Mucosa of stomach (tissue), 1 donor: ENCODE results near the gene XYLT1.
"Not testable (repeated sequence)": the region's sequence is repeated elsewhere in the genome, so short reads cannot be mapped to it uniquely, and the experiment has no call there.

Source experiments
- H3K27me3 ChIP-seq: one replicate; pipeline ENCODE4 v1.7.0; 2013; ENCODE audit warnings: mild to moderate bottlenecking, low read length; ENCODE audit not compliant: control insufficient read depth, insufficient read depth
- H3K36me3 ChIP-seq: one replicate; pipeline ENCODE4 v1.7.0; 2013; ENCODE audit warnings: low read length; ENCODE audit not compliant: control insufficient read depth, insufficient read depth
- H3K4me1 ChIP-seq: one replicate; pipeline ENCODE4 v1.7.0; 2013; ENCODE audit warnings: mild to moderate bottlenecking, low read length; ENCODE audit not compliant: control insufficient read depth, insufficient read depth
- H3K4me3 ChIP-seq: one replicate; pipeline ENCODE4 v1.7.0; 2013; ENCODE audit warnings: low read length
- H3K9ac ChIP-seq: one replicate; pipeline ENCODE4 v1.7.0; 2013; ENCODE audit warnings: mild to moderate bottlenecking, low read length, moderate library complexity
- H3K9me3 ChIP-seq: one replicate; pipeline ENCODE4 v1.7.0; 2013; ENCODE audit warnings: mild to moderate bottlenecking, low read length, moderate library complexity; ENCODE audit not compliant: control insufficient read depth
- donor health status: Pancreatic carcinoma.

Gene XYLT1

DNA sequence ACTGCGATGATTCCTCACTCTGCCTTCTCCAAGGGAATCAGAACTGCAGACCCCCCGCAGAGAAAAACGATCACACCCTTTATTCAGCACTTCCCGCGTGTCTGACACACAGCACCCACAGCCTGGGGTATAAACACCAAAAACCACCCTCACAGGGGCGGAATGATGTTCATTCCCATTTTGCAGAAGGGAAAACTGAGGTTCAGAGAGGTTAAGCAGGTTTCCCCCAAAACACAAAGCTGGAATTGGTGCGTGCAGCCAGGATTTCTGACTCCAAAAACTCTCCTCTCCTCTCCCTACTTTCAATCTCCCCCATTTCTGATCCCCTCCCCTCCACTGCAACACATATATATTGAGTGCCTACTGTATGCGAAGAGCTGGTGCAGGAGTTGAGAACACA lies 55.8 kb downstream of the XYLT1 start:
- H3K27me3 ChIP-seq = no peaks in the 10 kb centered on the region
- no peak overlapping the region for H3K4me3 ChIP-seq
- peaks cover 22% of the 10 kb centered on the region for H3K4me1 ChIP-seq
- H3K9me3 ChIP-seq = no peaks in the 10 kb centered on the region
- no peak overlapping the region for H3K9ac ChIP-seq
- H3K36me3 ChIP-seq = no peaks in the 10 kb centered on the region

DNA sequence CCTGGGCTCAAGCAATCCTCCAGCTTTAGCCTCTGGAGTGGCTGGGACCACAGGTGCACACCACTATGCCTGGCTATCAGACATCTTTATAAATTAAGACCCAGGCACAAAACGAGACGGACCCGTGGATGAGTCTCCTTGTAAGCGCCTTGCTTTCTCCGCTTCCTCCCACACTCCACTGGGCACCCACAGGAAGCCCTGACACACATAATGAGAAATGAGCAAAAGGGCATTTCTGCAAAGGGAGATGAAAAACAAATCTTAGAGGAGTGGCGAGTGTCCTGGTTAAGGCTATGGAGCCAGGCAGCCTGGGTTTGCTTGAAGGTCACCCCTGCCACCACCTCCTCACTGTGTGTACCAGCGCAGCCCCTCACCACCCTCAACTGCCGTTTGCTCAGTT lies 56.3 kb downstream of the XYLT1 start:
- no peaks in the 10 kb centered on the region for H3K36me3 ChIP-seq
- H3K4me3 ChIP-seq = no peak overlapping the region
- H3K9me3 ChIP-seq = no peaks in the 10 kb centered on the region
- no peak overlapping the region for H3K9ac ChIP-seq
- H3K4me1 ChIP-seq = peaks cover 22% of the 10 kb centered on the region
- no peaks in the 10 kb centered on the region for H3K27me3 ChIP-seq

DNA sequence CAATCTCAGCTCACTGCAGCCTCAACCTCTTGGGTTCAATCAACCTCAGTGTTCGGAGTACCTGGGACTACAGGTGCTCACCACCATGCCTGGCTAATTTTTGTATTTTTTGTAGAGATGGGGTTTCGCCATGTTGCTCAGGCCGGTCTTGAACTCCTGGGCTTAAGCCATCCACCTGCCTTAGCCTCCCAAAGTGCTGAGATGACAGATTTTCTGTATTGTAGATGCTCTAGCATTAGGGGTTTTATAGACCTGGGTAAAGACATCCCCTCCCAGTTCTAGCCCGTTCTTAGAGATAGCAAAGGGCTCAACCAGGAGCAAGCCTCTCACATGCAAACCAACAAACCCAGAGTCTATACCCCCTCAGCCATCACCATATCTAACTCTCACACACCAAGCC lies 57.3 kb downstream of the XYLT1 start:
- Histone ChIP-seq H3K4me1 (peaks cover 22% of the 10 kb centered on the region), H3K27me3 (no peaks in the 10 kb centered on the region), H3K9ac (no peak overlapping the region), H3K4me3 (no peak overlapping the region), H3K36me3 (no peaks in the 10 kb centered on the region), H3K9me3 (no peaks in the 10 kb centered on the region)

DNA sequence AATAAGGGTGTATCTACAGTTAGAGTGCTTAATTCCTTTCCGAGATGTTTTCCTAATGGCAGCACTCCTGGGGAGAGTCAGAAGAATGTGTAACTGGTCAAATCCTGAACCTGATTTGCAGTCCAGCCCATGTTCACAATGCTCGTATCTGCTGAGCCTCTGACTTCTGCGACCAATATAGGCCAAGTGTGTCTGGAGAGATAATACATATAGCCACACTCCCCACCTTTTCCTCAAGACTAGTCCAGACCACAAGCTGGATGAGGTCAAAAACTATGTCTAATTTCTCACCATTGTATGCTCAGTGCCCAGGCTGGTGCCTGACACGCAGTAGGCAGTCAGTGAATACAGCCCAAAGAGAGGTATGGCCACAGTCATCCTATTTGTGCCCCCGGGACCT lies 58.0 kb downstream of the XYLT1 start:
- no peak overlapping the region for H3K9ac ChIP-seq
- no peaks in the 10 kb centered on the region for H3K27me3 ChIP-seq
- H3K4me3 ChIP-seq = no peak overlapping the region
- no peaks in the 10 kb centered on the region for H3K9me3 ChIP-seq
- H3K4me1 ChIP-seq = peaks cover 21% of the 10 kb centered on the region
- no peaks in the 10 kb centered on the region for H3K36me3 ChIP-seq

DNA sequence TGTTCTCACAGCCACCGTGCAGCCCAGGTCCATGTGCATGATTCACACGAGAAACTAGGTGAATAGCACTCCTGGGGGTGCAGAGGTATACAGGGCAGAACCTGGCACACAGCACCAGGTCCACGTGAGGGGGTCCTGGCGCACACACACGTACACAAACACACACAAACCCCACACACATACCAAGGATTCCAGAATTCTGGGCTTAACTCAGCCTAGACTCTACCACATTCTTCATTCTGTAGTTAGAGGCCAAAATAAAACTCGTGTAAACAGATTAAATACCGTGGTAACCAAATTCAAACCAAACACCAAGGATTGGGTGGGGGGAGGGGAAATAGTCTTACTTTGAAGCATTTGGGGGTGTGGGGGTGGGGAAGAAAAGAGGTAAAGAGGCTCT lies 58.5 kb downstream of the XYLT1 start:
- Histone ChIP-seq H3K4me1 (peaks cover 15% of the 10 kb centered on the region), H3K36me3 (no peaks in the 10 kb centered on the region), H3K9ac (no peak overlapping the region), H3K27me3 (no peaks in the 10 kb centered on the region), H3K4me3 (no peak overlapping the region), H3K9me3 (no peaks in the 10 kb centered on the region)

DNA sequence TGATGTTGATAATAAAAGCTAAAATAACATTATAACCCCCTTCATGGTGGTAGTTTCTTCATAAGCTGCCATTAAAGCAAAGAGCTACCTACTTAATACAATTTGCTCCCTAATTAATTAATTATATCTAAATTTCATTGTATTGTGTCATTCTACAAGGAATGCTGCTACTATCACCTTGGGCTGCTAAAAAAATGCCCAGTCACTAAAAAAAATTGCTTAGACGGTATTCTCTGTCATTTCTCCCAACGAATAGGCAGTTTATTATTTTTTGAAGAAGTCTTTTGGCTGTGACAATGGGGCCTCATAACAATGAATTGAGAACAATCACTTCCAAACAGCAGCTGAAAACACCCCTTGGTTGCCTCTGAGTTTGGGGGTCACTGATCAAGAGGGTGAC lies 59.5 kb downstream of the XYLT1 start:
- H3K9ac ChIP-seq = no peak overlapping the region

DNA sequence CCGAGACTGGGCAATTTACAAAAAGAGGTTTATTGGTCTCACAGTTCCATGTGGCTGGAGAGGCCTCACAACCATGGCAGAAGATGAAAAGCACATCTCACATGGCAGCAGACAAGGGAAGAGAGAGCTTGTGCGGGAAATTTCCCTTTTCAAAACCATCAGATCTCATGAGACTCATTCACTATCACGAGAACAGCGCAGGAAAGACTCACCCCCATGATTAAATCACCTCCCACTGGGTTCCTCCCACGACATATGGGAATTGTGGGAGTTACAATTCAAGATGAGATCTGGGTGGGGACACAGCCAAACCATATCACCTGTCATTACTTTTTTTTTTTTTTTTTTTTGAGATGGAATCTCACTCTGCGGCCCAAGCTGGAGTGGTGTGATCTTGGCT lies 60.4 kb downstream of the XYLT1 start:
- not testable (repeated sequence) for H3K4me1 ChIP-seq, H3K9ac ChIP-seq, H3K4me3 ChIP-seq, H3K36me3 ChIP-seq, H3K9me3 ChIP-seq, H3K27me3 ChIP-seq

More for the DNA sequence above, 59.5 kb downstream of the XYLT1 start:
- Histone ChIP-seq H3K27me3 (no peaks in the 10 kb centered on the region), H3K9me3 (no peaks in the 10 kb centered on the region), H3K36me3 (no peaks in the 10 kb centered on the region), H3K4me1 (peaks cover 6% of the 10 kb centered on the region), H3K4me3 (no peak overlapping the region)

DNA sequence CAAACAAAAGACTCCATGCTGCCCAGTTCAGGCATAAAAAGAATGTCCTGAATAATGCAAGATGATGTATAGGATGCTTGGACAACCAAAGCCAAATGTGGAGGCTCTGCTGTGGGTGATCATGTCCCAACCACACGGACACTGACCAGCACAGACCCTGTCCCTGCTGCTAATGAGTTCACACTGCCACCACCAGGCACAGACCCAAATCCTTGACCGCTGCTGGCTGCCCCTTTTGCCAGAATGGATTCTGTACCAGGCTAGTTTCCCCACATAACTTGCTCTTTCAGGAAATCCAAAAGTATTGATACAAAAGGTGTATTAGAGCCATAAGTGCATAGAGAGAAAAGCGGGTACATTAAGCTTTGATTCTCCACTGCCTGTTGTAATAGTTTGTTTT lies 60.9 kb downstream of the XYLT1 start:
- Histone ChIP-seq H3K9me3 (no peaks in the 10 kb centered on the region), H3K4me1 (no peaks in the 10 kb centered on the region), H3K27me3 (no peaks in the 10 kb centered on the region), H3K36me3 (no peaks in the 10 kb centered on the region), H3K9ac (no peak overlapping the region), H3K4me3 (no peak overlapping the region)

DNA sequence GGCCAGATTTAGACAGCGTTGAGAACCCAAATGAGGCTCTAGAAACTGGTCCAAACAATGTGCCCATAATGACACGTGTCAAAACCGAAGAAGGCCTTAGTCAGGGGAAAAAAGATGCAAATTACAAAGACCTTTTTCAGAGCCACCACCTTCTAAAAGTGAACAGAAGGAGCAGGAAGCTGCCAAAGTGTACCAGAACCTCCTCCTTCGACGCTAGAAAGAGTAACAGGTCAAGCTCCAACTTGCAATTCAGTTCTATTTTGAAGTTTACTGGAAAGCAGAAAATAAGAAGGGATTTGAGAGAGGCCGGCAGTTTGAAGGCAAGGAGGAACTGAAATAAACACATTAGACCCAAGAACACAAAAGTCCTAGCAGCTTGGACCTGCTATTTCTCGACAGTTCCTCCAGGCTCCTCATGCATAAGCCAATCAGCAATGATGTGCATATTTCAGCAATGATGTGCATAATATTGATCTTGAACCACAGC lies 61.8 kb downstream of the XYLT1 start:
- H3K27me3 ChIP-seq = no peaks in the 10 kb centered on the region
- no peaks in the 10 kb centered on the region for H3K36me3 ChIP-seq
- no peak overlapping the region for H3K9ac ChIP-seq
- H3K4me1 ChIP-seq = no peaks in the 10 kb centered on the region
- no peak overlapping the region for H3K4me3 ChIP-seq
- no peaks in the 10 kb centered on the region for H3K9me3 ChIP-seq

DNA sequence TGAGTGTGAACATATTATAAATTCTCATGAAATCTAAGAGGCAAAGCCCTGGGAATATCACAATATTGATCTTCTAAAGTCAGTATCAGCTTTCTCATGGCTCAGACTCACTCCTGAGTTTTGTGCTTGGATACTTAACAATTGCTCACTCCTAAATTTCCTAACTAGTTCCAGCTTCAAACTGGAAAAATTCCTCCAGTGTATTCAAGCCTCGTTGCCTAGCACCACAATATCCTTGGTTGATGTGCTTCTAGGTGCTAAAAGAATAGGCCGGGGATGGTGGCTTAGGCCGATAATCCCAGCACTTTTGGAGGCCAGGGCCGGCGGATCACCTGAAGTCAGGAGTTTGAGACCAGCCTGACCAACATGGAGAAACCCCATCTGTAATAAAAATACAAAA lies 62.5 kb downstream of the XYLT1 start:
- H3K9ac ChIP-seq = no peak overlapping the region
- H3K36me3 ChIP-seq = no peaks in the 10 kb centered on the region
- H3K27me3 ChIP-seq = no peaks in the 10 kb centered on the region
- H3K4me1 ChIP-seq = no peaks in the 10 kb centered on the region
- H3K9me3 ChIP-seq = no peaks in the 10 kb centered on the region
- H3K4me3 ChIP-seq = no peak overlapping the region

DNA sequence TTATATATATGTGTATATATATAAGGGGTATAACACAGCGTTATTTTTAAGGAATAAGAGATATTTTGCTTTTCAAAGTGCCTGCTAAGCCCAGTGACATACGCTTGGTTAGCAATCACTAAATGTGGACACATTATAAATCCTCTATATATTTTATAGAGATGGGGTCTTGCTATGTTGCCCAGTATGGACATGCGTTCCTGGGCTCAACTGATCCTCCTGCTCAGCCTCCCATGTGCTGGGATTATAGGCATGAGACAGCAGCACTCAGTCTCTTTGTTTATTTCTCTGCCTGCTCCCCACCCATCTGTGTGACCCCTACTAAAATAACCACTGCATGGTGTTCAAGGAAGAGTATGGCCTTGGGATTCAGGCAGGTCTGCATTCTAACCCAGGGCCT lies 63.4 kb downstream of the XYLT1 start:
- Histone ChIP-seq H3K9me3 (no peaks in the 10 kb centered on the region), H3K27me3 (no peaks in the 10 kb centered on the region), H3K9ac (no peak overlapping the region), H3K36me3 (no peaks in the 10 kb centered on the region), H3K4me3 (no peak overlapping the region), H3K4me1 (no peaks in the 10 kb centered on the region)

DNA sequence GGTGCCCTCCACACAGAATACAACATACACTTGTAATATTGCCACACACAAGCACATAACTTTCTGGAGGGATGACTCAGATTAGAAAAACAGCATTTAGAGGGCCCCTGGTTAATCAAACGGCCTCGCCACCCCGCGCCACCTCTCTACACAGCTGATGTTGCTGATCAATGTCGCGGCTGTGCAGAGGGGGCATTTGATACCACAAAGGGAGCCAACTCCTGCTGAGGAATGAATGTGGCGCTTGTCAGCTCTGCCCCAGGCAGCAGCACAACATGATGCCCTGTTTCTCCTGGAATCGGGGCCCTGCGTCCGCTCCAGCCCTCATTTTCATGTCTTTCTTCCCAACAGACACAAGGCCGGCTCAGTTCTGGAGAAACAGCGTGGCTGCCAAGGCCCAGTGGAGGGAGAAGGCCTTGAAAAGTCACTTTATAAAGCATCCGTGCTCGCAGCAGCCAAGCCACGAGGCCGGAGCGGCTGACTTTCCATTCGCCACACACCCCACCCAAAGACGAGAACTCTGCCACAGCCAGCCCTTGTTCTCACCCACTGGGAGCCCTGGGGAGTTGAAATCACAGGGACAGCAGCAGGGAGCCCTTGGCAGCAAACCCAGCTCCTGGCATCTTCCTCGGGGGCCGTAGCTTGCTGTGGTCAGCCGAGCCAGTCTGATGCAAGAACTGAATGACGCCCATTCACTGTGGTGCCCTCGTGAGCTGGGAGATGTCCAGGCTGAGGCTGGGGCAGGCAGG lies 65.6 kb downstream of the XYLT1 start:
- Histone ChIP-seq H3K27me3 (no peaks in the 10 kb centered on the region), H3K4me3 (no peak overlapping the region), H3K4me1 (no peaks in the 10 kb centered on the region), H3K9ac (no peak overlapping the region), H3K36me3 (no peaks in the 10 kb centered on the region), H3K9me3 (no peaks in the 10 kb centered on the region)
